ENCODE results near the gene DMD. TPM values are rescaled to one million over a fixed set of nuclear protein-coding genes. Genes with fewer than 3 reads are reported as not detected.

DMD gene
- total RNA-seq, 1 experiment from 2014 or later, result 2.2 TPM

DNA sequence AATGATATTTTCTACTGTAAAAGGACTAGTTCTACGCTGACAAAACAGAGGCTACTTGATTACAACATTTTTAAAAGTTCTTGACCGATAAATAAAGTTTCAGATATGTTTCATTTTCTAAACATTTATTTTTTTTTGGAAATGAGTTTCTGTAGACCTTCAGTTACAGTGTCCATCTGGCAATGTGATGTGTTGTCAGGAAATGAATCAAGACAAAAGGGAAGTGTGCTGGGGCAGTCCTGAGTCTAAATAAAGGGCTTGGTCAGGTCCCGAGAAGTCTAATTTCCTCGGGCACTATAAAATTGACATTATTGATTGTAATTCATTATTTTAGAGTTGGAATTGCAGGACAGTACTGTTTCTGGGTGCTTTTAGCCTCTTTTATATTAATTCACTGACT is 2082.5 kb downstream of the DMD start:
- no peak for DNase-seq (ENCODE audit: low read depth, low spot score)
- intact Hi-C loops (cut with micrococcal nuclease; ENCODE audit: unreplicated experiment) (no loop called here), in situ Hi-C loops (cut with HindIII; ENCODE audit: low pct_unique_long_range_greater_than_20kb, low sequenced_read_pairs) (no loop called here)
- TF ChIP-seq REST (IDR thresholded peaks at IDR 0.05; ENCODE audit: insufficient read depth in 1 of 2, low read depth in 2 of 2, low read length in 1 of 2) (no peak), POLR2AphosphoS5 (IDR thresholded peaks at IDR 0.05; ENCODE audit: low read depth, low read length) (no peak), SIN3A (IDR thresholded peaks at IDR 0.05; ENCODE audit: borderline replicate concordance, insufficient read depth, low read depth, low read length) (no peak), TCF7L2 (IDR thresholded peaks at IDR 0.05; ENCODE audit: low read depth, low read length) (no peak)
- TF ChIP-seq, protein P1, sequence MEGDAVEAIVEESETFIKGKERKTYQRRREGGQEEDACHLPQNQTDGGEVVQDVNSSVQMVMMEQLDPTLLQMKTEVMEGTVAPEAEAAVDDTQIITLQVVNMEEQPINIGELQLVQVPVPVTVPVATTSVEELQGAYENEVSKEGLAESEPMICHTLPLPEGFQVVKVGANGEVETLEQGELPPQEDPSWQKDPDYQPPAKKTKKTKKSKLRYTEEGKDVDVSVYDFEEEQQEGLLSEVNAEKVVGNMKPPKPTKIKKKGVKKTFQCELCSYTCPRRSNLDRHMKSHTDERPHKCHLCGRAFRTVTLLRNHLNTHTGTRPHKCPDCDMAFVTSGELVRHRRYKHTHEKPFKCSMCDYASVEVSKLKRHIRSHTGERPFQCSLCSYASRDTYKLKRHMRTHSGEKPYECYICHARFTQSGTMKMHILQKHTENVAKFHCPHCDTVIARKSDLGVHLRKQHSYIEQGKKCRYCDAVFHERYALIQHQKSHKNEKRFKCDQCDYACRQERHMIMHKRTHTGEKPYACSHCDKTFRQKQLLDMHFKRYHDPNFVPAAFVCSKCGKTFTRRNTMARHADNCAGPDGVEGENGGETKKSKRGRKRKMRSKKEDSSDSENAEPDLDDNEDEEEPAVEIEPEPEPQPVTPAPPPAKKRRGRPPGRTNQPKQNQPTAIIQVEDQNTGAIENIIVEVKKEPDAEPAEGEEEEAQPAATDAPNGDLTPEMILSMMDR (IDR thresholded peaks at IDR 0.05), result no peak
- H3K27me3 ChIP-seq (ENCODE audit: control insufficient read depth, insufficient read depth, low read length), result no peaks in the 10 kb centered on the region
- no peaks in the 10 kb centered on the region for H3K9me3 ChIP-seq (ENCODE audit: control insufficient read depth, insufficient read depth, low read depth, low read length)
- no peak overlapping the region for H3K4me3 ChIP-seq (ENCODE audit: low read depth in 2 of 2, low read length in 2 of 2)
- POLR2A ChIA-PET, result no interaction called here
- CTCF ChIA-PET, result no interaction called here
- BruUV-seq (replicated peaks), result no TSS peak
- no peaks in the 10 kb centered on the region for H3K4me1 ChIP-seq (ENCODE audit: control insufficient read depth, insufficient read depth, low read length)
- no peak for ATAC-seq
- no peak overlapping the region for H3K27ac ChIP-seq (ENCODE audit: low read length)
- no peaks in the 10 kb centered on the region for H3K36me3 ChIP-seq (ENCODE audit: control insufficient read depth, insufficient read depth, low read length)

- intact Hi-C loops (cut with micrococcal nuclease; ENCODE audit: unreplicated experiment), result no loop called here
Measured at GRCh38 chrX:31127716-31128115, 2083.6 kb downstream of the DMD start.

More at GRCh38 chrX:31127716-31128115, 2083.6 kb downstream of the DMD start:
- POLR2A ChIA-PET, result no interaction called here
- no peaks in the 10 kb centered on the region for H3K27me3 ChIP-seq (ENCODE audit: control insufficient read depth, insufficient read depth, low read length)
- no peak for DNase-seq (ENCODE audit: low read depth, low spot score)
- ATAC-seq, result no peak
- no peaks in the 10 kb centered on the region for H3K36me3 ChIP-seq (ENCODE audit: control insufficient read depth, insufficient read depth, low read length)
- TF ChIP-seq POLR2AphosphoS5 (IDR thresholded peaks at IDR 0.05; ENCODE audit: low read depth, low read length) (no peak), REST (IDR thresholded peaks at IDR 0.05; ENCODE audit: insufficient read depth in 1 of 2, low read depth in 2 of 2, low read length in 1 of 2) (no peak), TCF7L2 (IDR thresholded peaks at IDR 0.05; ENCODE audit: low read depth, low read length) (no peak), SIN3A (IDR thresholded peaks at IDR 0.05; ENCODE audit: borderline replicate concordance, insufficient read depth, low read depth, low read length) (no peak)
- TF ChIP-seq, protein P1 (IDR thresholded peaks at IDR 0.05), result no peak
- no peak overlapping the region for H3K27ac ChIP-seq (ENCODE audit: low read length)
- no peaks in the 10 kb centered on the region for H3K9me3 ChIP-seq (ENCODE audit: control insufficient read depth, insufficient read depth, low read depth, low read length)
- H3K4me3 ChIP-seq (ENCODE audit: low read depth in 2 of 2, low read length in 2 of 2), result no peak overlapping the region
- CTCF ChIA-PET, result no interaction called here
- H3K4me1 ChIP-seq (ENCODE audit: control insufficient read depth, insufficient read depth, low read length), result no peaks in the 10 kb centered on the region
- no TSS peak for BruUV-seq (replicated peaks)
- in situ Hi-C loops (cut with HindIII; ENCODE audit: low pct_unique_long_range_greater_than_20kb, low sequenced_read_pairs), result no loop called here

Data from Panc1 (cell line).